ENCODE data around the gene SHFL.

SHFL gene

GRCh38 chr19:10085641-10086590 is at the start of gene SHFL:
Gene SHFL (plus strand): TSS chr19:10086317. CDS start chr19:10086428, 111 bp downstream.
- DNase-seq (ENCODE audit: low spot score), result peak; percentile 62

- no peak for DNase-seq (ENCODE audit: low spot score)
Measured at GRCh38 chr19:10036601-10037071, 49.5 kb upstream of the SHFL start.

GRCh38 chr19:10037367-10037766 is 48.8 kb upstream of the SHFL start:
- no peak for DNase-seq (ENCODE audit: low spot score)

GRCh38 chr19:10037809-10038208 is 48.3 kb upstream of the SHFL start:
- peak; percentile 26 for DNase-seq (ENCODE audit: low spot score)

- peak; percentile 43 for DNase-seq (ENCODE audit: low spot score)
Measured at GRCh38 chr19:10043286-10043927, 42.7 kb upstream of the SHFL start.

GRCh38 chr19:10044390-10044789 is 41.7 kb upstream of the SHFL start:
- DNase-seq (ENCODE audit: low spot score), result no peak

- DNase-seq (ENCODE audit: low spot score), result no peak
Measured at GRCh38 chr19:10045371-10045770, 40.7 kb upstream of the SHFL start.

GRCh38 chr19:10049626-10050025 is 36.5 kb upstream of the SHFL start:
- DNase-seq (ENCODE audit: low spot score), result no peak

GRCh38 chr19:10052602-10053360 is 33.3 kb upstream of the SHFL start:
- no peak for DNase-seq (ENCODE audit: low spot score)

- DNase-seq (ENCODE audit: low spot score), result no peak
Measured at GRCh38 chr19:10061717-10062310, 24.3 kb upstream of the SHFL start.

- no peak for DNase-seq (ENCODE audit: low spot score)
Measured at GRCh38 chr19:10068205-10068604, 17.9 kb upstream of the SHFL start.

- peak; percentile 13 for DNase-seq (ENCODE audit: low spot score)
Measured at GRCh38 chr19:10069046-10069445, 17.1 kb upstream of the SHFL start.

GRCh38 chr19:10070730-10071446 is 15.2 kb upstream of the SHFL start:
- no peak for DNase-seq (ENCODE audit: low spot score)

- DNase-seq (ENCODE audit: low spot score), result peak; percentile 23
Measured at GRCh38 chr19:10074153-10074552, 12.0 kb upstream of the SHFL start.

- no peak for DNase-seq (ENCODE audit: low spot score)
Measured at GRCh38 chr19:10076535-10076934, 9.6 kb upstream of the SHFL start.

- peak; percentile 29 for DNase-seq (ENCODE audit: low spot score)
Measured at GRCh38 chr19:10078329-10078728, 7.8 kb upstream of the SHFL start.

- DNase-seq (ENCODE audit: low spot score), result peak; percentile 27
Measured at GRCh38 chr19:10079031-10079453, 7.1 kb upstream of the SHFL start.

GRCh38 chr19:10083911-10084310 is 2.2 kb upstream of the SHFL start:
- DNase-seq (ENCODE audit: low spot score), result no peak

GRCh38 chr19:10084803-10085202 is 1.3 kb upstream of the SHFL start:
- no peak for DNase-seq (ENCODE audit: low spot score)

- no peak for DNase-seq (ENCODE audit: low spot score)
Measured at GRCh38 chr19:10086591-10087192, 575 bp downstream of the SHFL start.

Data from kidney tubule cell (primary cell).